ENCODE data around the gene SH3PXD2B. TPM values are rescaled to one million over a fixed set of nuclear protein-coding genes. Genes with fewer than 3 reads are reported as not detected.

Gene SH3PXD2B
- total RNA-seq, 1 experiment from 2014 or later = 64.1 TPM

- POLR2A ChIA-PET = no interaction called here
- peaks cover 22% of the 10 kb centered on the region for H3K4me1 Mint-ChIP-seq
Observed at GRCh38 chr5:172417983-172418630, 36.2 kb downstream of the SH3PXD2B start.

More at GRCh38 chr5:172417983-172418630, 36.2 kb downstream of the SH3PXD2B start:
- no peaks in the 10 kb centered on the region for H3K27me3 Mint-ChIP-seq (ENCODE audit: low read depth)
- CTCF ChIA-PET = interaction anchor here (1.0 kb wide), 1 partner anchor 33 kb away, joined by 4 read pairs; no protein-coding TSS in a partner anchor
- ATAC-seq = no peak
- peaks cover 58% of the 10 kb centered on the region for H3K36me3 Mint-ChIP-seq
- DNase-seq (ENCODE audit: low spot score) = no peak
- no peak overlapping the region for H3K27ac Mint-ChIP-seq
- TF ChIP-seq ATF2 (CRISPR knock-in tag; IDR thresholded peaks at IDR 0.05; ENCODE audit: borderline replicate concordance, low read depth) (no peak), ZNF232 (CRISPR knock-in tag; IDR thresholded peaks at IDR 0.05) (no peak), NFE2L1 (CRISPR knock-in tag; IDR thresholded peaks at IDR 0.05) (no peak), CREB1 (CRISPR knock-in tag; IDR thresholded peaks at IDR 0.05) (no peak), ZNF532 (CRISPR knock-in tag; IDR thresholded peaks at IDR 0.05; ENCODE audit: borderline replicate concordance) (no peak), ZBTB43 (CRISPR knock-in tag; IDR thresholded peaks at IDR 0.05) (no peak), ATF3 (CRISPR knock-in tag; conservative IDR thresholded peaks at IDR 0.05) (no peak), CBFB (CRISPR knock-in tag; IDR thresholded peaks at IDR 0.05; ENCODE audit: low read depth) (no peak), ZNF219 (CRISPR knock-in tag; IDR thresholded peaks at IDR 0.05; ENCODE audit: borderline replicate concordance) (no peak), AR (CRISPR knock-in tag; IDR thresholded peaks at IDR 0.05) (no peak), FOXP1 (CRISPR knock-in tag; IDR thresholded peaks at IDR 0.05; ENCODE audit: borderline replicate concordance) (no peak), TEAD1 (CRISPR knock-in tag; IDR thresholded peaks at IDR 0.05) (no peak), TEAD4 (CRISPR knock-in tag; IDR thresholded peaks at IDR 0.05) (no peak), CREM (CRISPR knock-in tag; IDR thresholded peaks at IDR 0.05) (no peak), CTCF (IDR thresholded peaks at IDR 0.05) (no peak), ZSCAN18 (CRISPR knock-in tag; IDR thresholded peaks at IDR 0.05) (no peak), E2F4 (CRISPR knock-in tag; IDR thresholded peaks at IDR 0.05; ENCODE audit: borderline replicate concordance, low read depth) (no peak), NR1H2 (CRISPR knock-in tag; IDR thresholded peaks at IDR 0.05) (no peak), GABPB1 (CRISPR knock-in tag; IDR thresholded peaks at IDR 0.05) (no peak), NR3C1 (CRISPR knock-in tag; conservative IDR thresholded peaks at IDR 0.05; ENCODE audit: low read depth) (no peak)
- no peaks in the 10 kb centered on the region; the same call in 1 of the 2 replicates for H3K9me3 Mint-ChIP-seq
- no peak overlapping the region for H3K4me3 Mint-ChIP-seq
